A549 (cell line): Measurements from ENCODE around the gene NRIP1. TPM values are rescaled to one million over a fixed set of nuclear protein-coding genes. Genes with fewer than 3 reads are reported as not detected.

ENCODE experiments used
- ATAC-seq, 2 experiments: fragments of 200-7000 bp in 1 of 2; fragments of >200 bp in 1 of 2; cut with Nextera tagmentation in 1 of 2; cut with Tn5 transposase in 1 of 2; 3 replicates each; pipeline versions ENCODE4 v1.8.0 to v1.9.1; 2018 to 2020; ENCODE audit warnings: mild to moderate bottlenecking in 1 of 2, moderate library complexity in 1 of 2
- CTCF ChIA-PET: fragments of 300-600 bp; sonication (Branson Sonifier 250); formaldehyde crosslinking; extraction: SDS; loops from one replicate; lab custom pipeline; 2021; ENCODE audit warnings: antibody characterized with exemption, inconsistent platforms; lab: Yijun Ruan, JAX
- POLR2A ChIA-PET: fragments of 350-600 bp; formaldehyde crosslinking; extraction: SDS; loops from one replicate; lab custom pipeline; 2021; ENCODE audit warnings: antibody characterized with exemption, inconsistent platforms; lab: Yijun Ruan, JAX
- DNase-seq, 2 experiments: peaks; one replicate each; pipeline versions ENCODE4 v3.0.0 to v3.0.0-alpha.2; 2011 to 2016; ENCODE audit warnings: low read depth in 1 of 2, low spot score in 1 of 2
- FAIRE-seq: peaks from 2 replicates; lab custom pipeline; 2011; peaks lifted over from hg19 to GRCh38; lab: Jason Lieb, UNC
- H3K27ac ChIP-seq, 2 experiments: fragments of >200 bp; sonication (Bioruptor Twin); formaldehyde crosslinking; 3 replicates each; pipeline ENCODE4 v1.5.1; 2016 to 2017
- H3K4me1 ChIP-seq: fragments of >200 bp; sonication (Bioruptor Twin); formaldehyde crosslinking; 3 replicates; pipeline ENCODE4 v1.6.1; 2016
- H3K4me2 ChIP-seq: fragments of >200 bp; sonication (Bioruptor Twin); formaldehyde crosslinking; 3 replicates; pipeline ENCODE4 v1.6.1; 2016
- H3K4me3 ChIP-seq: fragments of >200 bp; sonication (Bioruptor Twin); formaldehyde crosslinking; 3 replicates; pipeline ENCODE4 v1.5.1; 2016
- H3K9me3 ChIP-seq: fragments of >200 bp; sonication (Bioruptor Twin); formaldehyde crosslinking; 3 replicates; pipeline ENCODE4 v1.6.1; 2016
- BHLHE40 ChIP-seq: IDR thresholded peaks from 2 replicates; pipeline ENCODE4 v1.6.1; 2012; ENCODE audit warnings: low read depth, low read length, inconsistent platforms
- CHD2 ChIP-seq: fragments of 150-350 bp; IDR thresholded peaks from 2 replicates; pipeline ENCODE4 v1.6.1; 2014; ENCODE audit warnings: low read length; ENCODE audit not compliant: partially characterized antibody
- CHD4 ChIP-seq: fragments of 200-600 bp; sonication (generic); IDR thresholded peaks from 2 replicates; pipeline ENCODE4 v1.6.1; 2016; ENCODE audit warnings: antibody characterized with exemption, mild to moderate bottlenecking, borderline replicate concordance
- CTCF ChIP-seq: fragments of >200 bp; sonication (Bioruptor Twin); formaldehyde crosslinking; IDR thresholded peaks from 3 replicates; pipeline ENCODE4 v1.5.1; 2016
- EHF ChIP-seq: fragments of 250-450 bp; sonication (Bioruptor Pico); IDR thresholded peaks from 2 replicates; pipeline ENCODE4 v1.5.0; 2020; ENCODE audit warnings: mild to moderate bottlenecking
- EHMT2 ChIP-seq: fragments of 200-600 bp; sonication (generic); IDR thresholded peaks from 2 replicates; pipeline ENCODE4 v1.6.1; 2016; ENCODE audit warnings: antibody characterized with exemption, low read depth, mild to moderate bottlenecking, moderate library complexity
- EP300 ChIP-seq, 2 experiments: fragments of >200 bp; sonication (Bioruptor Twin); formaldehyde crosslinking; IDR thresholded peaks; 2 replicates in 1 of 2; 3 replicates in 1 of 2; pipeline ENCODE4 v1.6.1; 2016 to 2017
- FOSL2 ChIP-seq, 2 experiments: fragments of 450-650 bp in 1 of 2; fragments of >200 bp in 1 of 2; sonication (Bioruptor Twin) in 1 of 2; formaldehyde crosslinking; IDR thresholded peaks; 2 replicates each; pipeline versions ENCODE4 v1.5.0 to v1.6.1; 2016 to 2020; ENCODE audit warnings: mild to moderate bottlenecking in 1 of 2, moderate library complexity in 1 of 2
- HOXB13 ChIP-seq: fragments of 250-450 bp; sonication (Bioruptor Pico); IDR thresholded peaks from 2 replicates; pipeline ENCODE4 v1.5.0; 2020; ENCODE audit warnings: low read depth, mild to moderate bottlenecking, moderate library complexity
- JUNB ChIP-seq: fragments of >200 bp; sonication (Bioruptor Twin); formaldehyde crosslinking; IDR thresholded peaks from 2 replicates; pipeline ENCODE4 v1.6.1; 2016
- MAZ ChIP-seq: fragments of 150-350 bp; IDR thresholded peaks from 2 replicates; pipeline ENCODE4 v1.6.1; 2014; ENCODE audit warnings: antibody characterized with exemption, low read depth, low read length, borderline replicate concordance
- NFE2L2 ChIP-seq: fragments of 150-350 bp; conservative IDR thresholded peaks from 2 replicates; pipeline ENCODE4 v1.6.1; 2014; ENCODE audit warnings: low read length
- NR3C1 ChIP-seq: fragments of >200 bp; sonication (Bioruptor Twin); formaldehyde crosslinking; IDR thresholded peaks from 3 replicates; pipeline ENCODE4 v1.6.1; 2017
- PBX3 ChIP-seq: IDR thresholded peaks from 2 replicates; pipeline ENCODE4 v1.6.1; 2012
- POLR2AphosphoS2 ChIP-seq: conservative IDR thresholded peaks from 2 replicates; pipeline ENCODE4 v1.6.1; 2012; ENCODE audit warnings: low read length, improper control_type of control experiment, inconsistent platforms
- RARB ChIP-seq: fragments of 250-450 bp; sonication (Bioruptor Pico); IDR thresholded peaks from 2 replicates; pipeline ENCODE4 v1.8.0; 2021; ENCODE audit warnings: mild to moderate bottlenecking, moderate library complexity
- SMC3 ChIP-seq: fragments of >200 bp; sonication (Bioruptor Twin); formaldehyde crosslinking; IDR thresholded peaks from 3 replicates; pipeline ENCODE4 v1.6.1; 2018; ENCODE audit warnings: inconsistent platforms
- SREBF2 ChIP-seq: fragments of 450-650 bp; IDR thresholded peaks from 2 replicates; pipeline ENCODE4 v1.6.1; 2014; ENCODE audit warnings: mild to moderate bottlenecking, moderate library complexity
- ZC3H11A ChIP-seq: fragments of 450-650 bp; IDR thresholded peaks from 2 replicates; pipeline ENCODE4 v1.6.1; 2014; ENCODE audit warnings: antibody characterized with exemption, mild to moderate bottlenecking
- WGBS: methylation state at CpG from one replicate; pipeline ENCODE4 v1.1.6; 2017; ENCODE audit errors: missing lambda C conversion rate; 5-methylcytosine and 5-hydroxymethylcytosine counted together
- polyA plus RNA-seq, 4 experiments: library from polyadenylated mRNA; depleted of rRNA in 3 of 4; stranded (reverse); fragments of >200 nt; fragmentation: RNase III in 1 of 4; extraction: RNeasy Plus Mini Kit Qiagen cat#74134 plus additional on column Dnase treatment in 1 of 4; gene quantifications; 2 replicates in 3 of 4; 3 replicates in 1 of 4; pipeline ENCODE4 v1.2.3, GENCODE V29; 2011 to 2017
- TF ChIP-seq, protein P1 (sequence below): IDR thresholded peaks from 2 replicates; pipeline ENCODE4 v1.6.1; 2012; ENCODE audit warnings: low read depth, borderline replicate concordance
- TF ChIP-seq, protein P2 (sequence below): fragments of 450-650 bp; IDR thresholded peaks from 2 replicates; pipeline ENCODE4 v1.6.1; 2014; ENCODE audit warnings: antibody characterized with exemption
- TF ChIP-seq, protein P3 (sequence below): fragments of 150-350 bp; IDR thresholded peaks from 2 replicates; pipeline ENCODE4 v1.6.1; 2014; ENCODE audit warnings: low read depth, mild to moderate bottlenecking, low read length
- TF ChIP-seq, protein P4 (sequence below): fragments of 200-600 bp; sonication (generic); IDR thresholded peaks from 2 replicates; pipeline ENCODE4 v1.6.1; 2016; ENCODE audit warnings: antibody characterized with exemption, mild to moderate bottlenecking, moderate library complexity

Gene NRIP1
- polyA plus RNA-seq, 2 of the 4 experiments (the other 2 are of a cell fraction) = 18.9 to 35.5 TPM

DNA sequence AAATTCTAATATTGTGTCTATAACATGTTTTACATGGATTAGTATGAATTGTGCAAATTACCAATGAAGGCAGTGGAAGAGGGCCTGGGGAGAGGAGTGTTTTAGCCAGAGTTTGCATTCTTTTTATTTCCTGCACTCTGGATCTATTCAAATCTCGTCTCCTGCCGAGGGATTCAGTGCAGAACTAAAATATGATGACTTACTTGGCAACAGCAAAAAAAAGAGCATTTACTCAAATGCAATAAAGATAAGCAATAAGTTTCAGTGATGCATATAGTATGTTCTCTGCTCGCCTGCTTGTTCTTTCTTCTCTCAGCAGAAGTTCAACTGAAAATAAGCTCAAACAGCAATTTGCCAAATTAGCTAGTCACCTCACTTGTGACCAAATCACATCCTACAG, 33.4 kb upstream of the NRIP1 start:
- Histone ChIP-seq H3K4me3 (no peak overlapping the region), H3K27ac (no peak overlapping the region), H3K4me2 (no peak overlapping the region), H3K9me3 (no peaks in the 10 kb centered on the region), H3K4me1 (no peaks in the 10 kb centered on the region)
- TF ChIP-seq POLR2AphosphoS2 (no peak), BHLHE40 (no peak), NR3C1 (no peak), RARB (CRISPR knock-in tag) (no peak), EHF (CRISPR knock-in tag) (no peak), EHMT2 (no peak), SREBF2 (no peak), JUNB (no peak), NFE2L2 (no peak)
- TF ChIP-seq, protein P1, sequence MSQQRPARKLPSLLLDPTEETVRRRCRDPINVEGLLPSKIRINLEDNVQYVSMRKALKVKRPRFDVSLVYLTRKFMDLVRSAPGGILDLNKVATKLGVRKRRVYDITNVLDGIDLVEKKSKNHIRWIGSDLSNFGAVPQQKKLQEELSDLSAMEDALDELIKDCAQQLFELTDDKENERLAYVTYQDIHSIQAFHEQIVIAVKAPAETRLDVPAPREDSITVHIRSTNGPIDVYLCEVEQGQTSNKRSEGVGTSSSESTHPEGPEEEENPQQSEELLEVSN = no peak
- TF ChIP-seq, protein P2, sequence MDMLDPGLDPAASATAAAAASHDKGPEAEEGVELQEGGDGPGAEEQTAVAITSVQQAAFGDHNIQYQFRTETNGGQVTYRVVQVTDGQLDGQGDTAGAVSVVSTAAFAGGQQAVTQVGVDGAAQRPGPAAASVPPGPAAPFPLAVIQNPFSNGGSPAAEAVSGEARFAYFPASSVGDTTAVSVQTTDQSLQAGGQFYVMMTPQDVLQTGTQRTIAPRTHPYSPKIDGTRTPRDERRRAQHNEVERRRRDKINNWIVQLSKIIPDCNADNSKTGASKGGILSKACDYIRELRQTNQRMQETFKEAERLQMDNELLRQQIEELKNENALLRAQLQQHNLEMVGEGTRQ = no peak
- ChIA-PET CTCF (no interaction called here), POLR2A (no interaction called here)
- 81% methylated on average over 3 of the region's 3 CpGs for WGBS
- DNase-seq (no peak), FAIRE-seq (no peak), ATAC-seq (no peak)

GRCh38 chr21:15097580-15097979, 32.8 kb upstream of the NRIP1 start:
- ATAC-seq = no peak
- WGBS = 83% methylated on average over 3 of the region's 3 CpGs
- H3K27ac ChIP-seq = no peak overlapping the region
- TF ChIP-seq, protein P3, sequence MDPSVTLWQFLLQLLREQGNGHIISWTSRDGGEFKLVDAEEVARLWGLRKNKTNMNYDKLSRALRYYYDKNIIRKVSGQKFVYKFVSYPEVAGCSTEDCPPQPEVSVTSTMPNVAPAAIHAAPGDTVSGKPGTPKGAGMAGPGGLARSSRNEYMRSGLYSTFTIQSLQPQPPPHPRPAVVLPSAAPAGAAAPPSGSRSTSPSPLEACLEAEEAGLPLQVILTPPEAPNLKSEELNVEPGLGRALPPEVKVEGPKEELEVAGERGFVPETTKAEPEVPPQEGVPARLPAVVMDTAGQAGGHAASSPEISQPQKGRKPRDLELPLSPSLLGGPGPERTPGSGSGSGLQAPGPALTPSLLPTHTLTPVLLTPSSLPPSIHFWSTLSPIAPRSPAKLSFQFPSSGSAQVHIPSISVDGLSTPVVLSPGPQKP = no peak
- no peak for TF ChIP-seq ZC3H11A
- TF ChIP-seq EP300 (IDR thresholded peaks at IDR 0.05) = no peak
- TF ChIP-seq, all 56 proteins: peak for 0
- DNase-seq = no peak
- no peak for FAIRE-seq
- ChIA-PET POLR2A (no interaction called here), CTCF (no interaction called here)
- Histone ChIP-seq H3K9me3 (no peaks in the 10 kb centered on the region), H3K4me2 (no peak overlapping the region), H3K4me1 (no peaks in the 10 kb centered on the region), H3K4me3 (no peak overlapping the region)

DNA sequence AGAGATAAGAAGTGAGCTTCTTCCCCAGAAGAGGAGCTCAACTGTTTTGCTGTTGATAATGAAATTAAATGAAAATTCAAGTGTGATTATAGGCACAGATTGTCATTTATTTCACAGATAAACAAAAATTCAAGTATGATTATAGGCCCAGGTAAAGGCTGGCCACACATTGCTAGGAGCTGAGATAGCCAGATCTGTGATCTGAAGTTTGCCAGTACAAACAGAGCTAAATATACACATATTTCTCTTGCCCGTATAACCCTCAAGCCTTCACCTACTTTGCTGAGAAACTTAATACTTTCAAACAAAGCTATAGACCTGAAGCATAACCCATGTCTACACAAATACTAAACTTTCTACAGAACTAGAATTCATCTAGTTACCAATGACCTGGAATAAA, 31.3 kb upstream of the NRIP1 start:
- no peak for FAIRE-seq
- TF ChIP-seq, protein P1 = no peak
- TF ChIP-seq NR3C1 (no peak), CHD2 (no peak), ZC3H11A (no peak), FOSL2 (IDR thresholded peaks at IDR 0.05) (no peak), FOSL2 (CRISPR knock-in tag; IDR thresholded peaks at IDR 0.05) (no peak), EHMT2 (no peak), PBX3 (no peak), SMC3 (no peak), MAZ (no peak), CTCF (no peak), HOXB13 (CRISPR knock-in tag) (no peak), CHD4 (no peak)
- TF ChIP-seq, protein P4, sequence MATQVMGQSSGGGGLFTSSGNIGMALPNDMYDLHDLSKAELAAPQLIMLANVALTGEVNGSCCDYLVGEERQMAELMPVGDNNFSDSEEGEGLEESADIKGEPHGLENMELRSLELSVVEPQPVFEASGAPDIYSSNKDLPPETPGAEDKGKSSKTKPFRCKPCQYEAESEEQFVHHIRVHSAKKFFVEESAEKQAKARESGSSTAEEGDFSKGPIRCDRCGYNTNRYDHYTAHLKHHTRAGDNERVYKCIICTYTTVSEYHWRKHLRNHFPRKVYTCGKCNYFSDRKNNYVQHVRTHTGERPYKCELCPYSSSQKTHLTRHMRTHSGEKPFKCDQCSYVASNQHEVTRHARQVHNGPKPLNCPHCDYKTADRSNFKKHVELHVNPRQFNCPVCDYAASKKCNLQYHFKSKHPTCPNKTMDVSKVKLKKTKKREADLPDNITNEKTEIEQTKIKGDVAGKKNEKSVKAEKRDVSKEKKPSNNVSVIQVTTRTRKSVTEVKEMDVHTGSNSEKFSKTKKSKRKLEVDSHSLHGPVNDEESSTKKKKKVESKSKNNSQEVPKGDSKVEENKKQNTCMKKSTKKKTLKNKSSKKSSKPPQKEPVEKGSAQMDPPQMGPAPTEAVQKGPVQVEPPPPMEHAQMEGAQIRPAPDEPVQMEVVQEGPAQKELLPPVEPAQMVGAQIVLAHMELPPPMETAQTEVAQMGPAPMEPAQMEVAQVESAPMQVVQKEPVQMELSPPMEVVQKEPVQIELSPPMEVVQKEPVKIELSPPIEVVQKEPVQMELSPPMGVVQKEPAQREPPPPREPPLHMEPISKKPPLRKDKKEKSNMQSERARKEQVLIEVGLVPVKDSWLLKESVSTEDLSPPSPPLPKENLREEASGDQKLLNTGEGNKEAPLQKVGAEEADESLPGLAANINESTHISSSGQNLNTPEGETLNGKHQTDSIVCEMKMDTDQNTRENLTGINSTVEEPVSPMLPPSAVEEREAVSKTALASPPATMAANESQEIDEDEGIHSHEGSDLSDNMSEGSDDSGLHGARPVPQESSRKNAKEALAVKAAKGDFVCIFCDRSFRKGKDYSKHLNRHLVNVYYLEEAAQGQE = no peak

More for the DNA sequence above, 31.3 kb upstream of the NRIP1 start:
- Histone ChIP-seq H3K4me3 (no peak overlapping the region), H3K4me2 (no peak overlapping the region), H3K9me3 (no peaks in the 10 kb centered on the region), H3K4me1 (no peaks in the 10 kb centered on the region), H3K27ac (no peak overlapping the region)
- ATAC-seq (no peak), DNase-seq (no peak)
- WGBS = 75% methylated on average over 1 of the region's 1 CpG
- CTCF ChIA-PET = interaction anchor here (1.1 kb wide), 1 partner anchor 387 kb away, joined by 3 read pairs; no protein-coding TSS in a partner anchor
- POLR2A ChIA-PET = no interaction called here
